Endothelial cell of umbilical vein (primary cell): ENCODE results near the gene RIOX2. TPM values are rescaled to one million over a fixed set of nuclear protein-coding genes. Genes with fewer than 3 reads are reported as not detected.

Experiments used
- BruUV-seq: library from RNA; stranded (reverse); fragments of 400-500 nt; replicated peaks from 2 replicates; lab custom pipeline; 2021; lab: Mats Ljungman, UMichigan
- CTCF ChIA-PET: fragments of 300-600, 350-600 bp; sonication (Branson Sonifier 250); formaldehyde crosslinking; loops from one replicate; lab custom pipeline; 2021; ENCODE audit warnings: antibody characterized with exemption, inconsistent platforms; lab: Charles Lee
- POLR2A ChIA-PET: fragments of 300-600, 350-600 bp; sonication (Branson Sonifier 250); formaldehyde crosslinking; loops from one replicate; lab custom pipeline; 2021; ENCODE audit warnings: antibody characterized with exemption, inconsistent platforms; lab: Charles Lee
- DNase-seq: peaks from one replicate; pipeline ENCODE4 v3.0.0-alpha.2; 2011; ENCODE audit warnings: low read depth, low spot score
- FAIRE-seq: peaks from 2 replicates; lab custom pipeline; 2011; peaks lifted over from hg19 to GRCh38; lab: Jason Lieb, UNC
- H2AFZ ChIP-seq: 2 replicates; pipeline ENCODE4 v1.6.0; 2012; ENCODE audit warnings: low read depth, low read length, control low read depth, inconsistent platforms
- H3K27ac ChIP-seq: 2 replicates; pipeline ENCODE4 v1.5.1; 2011; ENCODE audit warnings: low read depth, mild to moderate bottlenecking, control low read depth, low read length, moderate library complexity; ENCODE audit not compliant: insufficient read depth
- H3K27me3 ChIP-seq, 2 experiments: 2 replicates each; pipeline versions ENCODE4 v1.6.0 to v1.6.1; 2011; ENCODE audit warnings: low read length in 2 of 2, mixed read lengths in 1 of 2; ENCODE audit not compliant: control insufficient read depth in 2 of 2, insufficient read depth in 2 of 2
- H3K36me3 ChIP-seq, 2 experiments: 2 replicates in 1 of 2; 3 replicates in 1 of 2; pipeline ENCODE4 v1.5.1; 2011; ENCODE audit warnings: low read length in 2 of 2, mild to moderate bottlenecking in 1 of 2, moderate library complexity in 1 of 2; ENCODE audit not compliant: control insufficient read depth in 2 of 2, insufficient read depth in 2 of 2; ENCODE audit errors: extremely low read depth in 1 of 2
- H3K4me1 ChIP-seq: 3 replicates; pipeline ENCODE4 v1.5.1; 2011; ENCODE audit warnings: mild to moderate bottlenecking, low read length; ENCODE audit not compliant: control insufficient read depth, insufficient read depth; ENCODE audit errors: extremely low read depth
- H3K4me2 ChIP-seq: 2 replicates; pipeline ENCODE4 v1.6.1; 2011; ENCODE audit warnings: low read length, control low read depth, mixed read lengths; ENCODE audit not compliant: insufficient read depth
- H3K4me3 ChIP-seq, 3 experiments: fragments of 200-600 bp in 1 of 3; sonication (generic), shearing (Covaris generic) in 1 of 3; replicated peaks in 1 of 3; 2 replicates each; pipeline ENCODE4 v1.5.1; 2011 to 2016; ENCODE audit warnings: control low read depth in 3 of 3, low read length in 3 of 3, mild to moderate bottlenecking in 2 of 3, inconsistent platforms in 1 of 3, low read depth in 1 of 3, moderate library complexity in 1 of 3; ENCODE audit not compliant: insufficient read depth in 1 of 3
- H3K79me2 ChIP-seq: 2 replicates; pipeline ENCODE4 v1.6.0; 2012; ENCODE audit warnings: low read length, inconsistent platforms; ENCODE audit not compliant: control insufficient read depth, insufficient read depth
- H3K9ac ChIP-seq: replicated peaks from 2 replicates; pipeline ENCODE3; 2011; ENCODE audit warnings: low read length, control low read depth; ENCODE audit not compliant: insufficient read depth; ENCODE audit errors: extremely low read depth
- H3K9me1 ChIP-seq: replicated peaks from 3 replicates; pipeline ENCODE4 v1.6.0; 2011; ENCODE audit warnings: mild to moderate bottlenecking, low read length; ENCODE audit not compliant: control insufficient read depth, insufficient read depth; ENCODE audit errors: extremely low read depth
- H3K9me3 ChIP-seq: replicated peaks from 2 replicates; pipeline ENCODE4 v1.5.1; 2012; ENCODE audit warnings: low read length, inconsistent platforms; ENCODE audit not compliant: control insufficient read depth, insufficient read depth
- H4K20me1 ChIP-seq: replicated peaks from 2 replicates; pipeline ENCODE3; 2011; ENCODE audit warnings: mild to moderate bottlenecking, low read length; ENCODE audit not compliant: control insufficient read depth, insufficient read depth; ENCODE audit errors: extremely low read depth
- CTCF ChIP-seq, 2 donors: IDR thresholded peaks; 1 replicate in 1 of 2; 2 replicates in 1 of 2; pipeline ENCODE4 v1.5.1; 2011; ENCODE audit warnings: low read length in 2 of 2, mild to moderate bottlenecking in 2 of 2, moderate library complexity in 2 of 2, control low read depth in 1 of 2, inconsistent platforms in 1 of 2, low read depth in 1 of 2; ENCODE audit not compliant: insufficient read depth in 1 of 2; ENCODE audit errors: extremely low read depth in 1 of 2
- EZH2 ChIP-seq: IDR thresholded peaks from 2 replicates; pipeline ENCODE4 v1.6.1; 2012; ENCODE audit warnings: borderline replicate concordance, low read depth, mild to moderate bottlenecking, moderate library complexity, low read length, inconsistent platforms; ENCODE audit not compliant: severe bottlenecking
- GATA2 ChIP-seq: IDR thresholded peaks from 2 replicates; pipeline ENCODE4 v1.7.0; 2011; ENCODE audit warnings: low read depth, mild to moderate bottlenecking, moderate library complexity, mixed read lengths, low read length; ENCODE audit not compliant: insufficient read length, insufficient read depth
- JUN ChIP-seq: IDR thresholded peaks from 2 replicates; pipeline ENCODE4 v1.6.1; 2011; ENCODE audit warnings: borderline replicate concordance, low read depth; ENCODE audit not compliant: insufficient read length, insufficient read depth
- MAX ChIP-seq: IDR thresholded peaks from 2 replicates; pipeline ENCODE4 v1.6.1; 2011; ENCODE audit not compliant: insufficient read depth, insufficient read length
- POLR2A ChIP-seq: IDR thresholded peaks from 2 replicates; pipeline ENCODE4 v1.6.1; 2012; ENCODE audit warnings: low read depth, mild to moderate bottlenecking, control low read depth, low read length
- POLR2AphosphoS5 ChIP-seq: IDR thresholded peaks from 2 replicates; pipeline ENCODE4 v1.6.1; 2012; ENCODE audit warnings: low read depth, mild to moderate bottlenecking, control low read depth, low read length, moderate library complexity; ENCODE audit not compliant: insufficient read depth
- dilution Hi-C: fragments of 300-500 bp; cut with MboI; formaldehyde crosslinking; loops from one replicate; pipeline ENCODE4 v1.15.0; 2019; ENCODE audit warnings: low sequenced_read_pairs; ENCODE audit not compliant: extremely low pct_ligation_motif_present
- intact Hi-C: fragments of 100-400 bp; cut with micrococcal nuclease; formaldehyde crosslinking; loops from one replicate; pipeline ENCODE4 v1.10.0; 2022
- polyA plus RNA-seq, 4 experiments: library from polyadenylated mRNA; depleted of rRNA in 3 of 4; stranded (reverse) in 3 of 4; unstranded in 1 of 4; fragments of >200 nt; gene quantifications; 2 replicates each; pipeline versions ENCODE4 v1.2.1 to v1.2.3, GENCODE V29; 2011 to 2012; ENCODE audit warnings: missing spikeins in 1 of 4
- total RNA-seq: library from RNA; stranded (reverse); gene quantifications from 2 replicates; pipeline ENCODE4 v1.2.3, GENCODE V29; 2021

Gene RIOX2
- total and polyA plus RNA-seq, 2 donors (not counting 3 experiments of a cell fraction or from before 2014, with no cell fraction given): 14.5 to 30.5 TPM

GRCh38 chr3:97992547-97993173 is 20.4 kb upstream of the RIOX2 start:
- CTCF ChIA-PET: interaction anchor here (0.9 to 1.5 kb wide), 2 partner anchors 9 to 171 kb away, joined by 3 read pairs; partner anchors contain the start of gene CRYBG3
- Histone ChIP-seq H3K9me3 (no peaks in the 10 kb centered on the region), H3K36me3 (no peaks in the 10 kb centered on the region), H3K27ac (no peak overlapping the region), H3K4me2 (no peak overlapping the region), H2AFZ (no peak overlapping the region), H3K4me3 (no peak overlapping the region), H3K9ac (no peak overlapping the region), H3K27me3 (peaks cover 2 to 12% of the 10 kb centered on the region in 2 experiments), H3K79me2 (no peaks in the 10 kb centered on the region), H3K9me1 (no peaks in the 10 kb centered on the region), H4K20me1 (no peaks in the 10 kb centered on the region), H3K4me1 (no peaks in the 10 kb centered on the region)
- dilution Hi-C loops: no loop called here
- no TSS peak for BruUV-seq
- intact Hi-C loops: no loop called here
- POLR2A ChIA-PET: no interaction called here
- TF ChIP-seq GATA2: no peak
- no peak for TF ChIP-seq POLR2AphosphoS5
- TF ChIP-seq JUN: no peak
- TF ChIP-seq POLR2A: no peak
- no peak for TF ChIP-seq MAX
- no peak for TF ChIP-seq CTCF (IDR thresholded peaks at IDR 0.05; ENCODE audit: extremely low read depth in 1 of 2, insufficient read depth in 1 of 2, low read depth in 1 of 2, low read length in 2 of 2)
- no peak for TF ChIP-seq EZH2
- DNase-seq (no peak), FAIRE-seq (no peak)
